Neural cell (in vitro differentiated cells): ENCODE data around the gene RIPOR2.

Experiments used
- EP300 ChIP-seq: fragments of 450-650 bp; conservative IDR thresholded peaks from 2 replicates; pipeline ENCODE4 v1.6.1; 2014; ENCODE audit warnings: antibody characterized with exemption, mild to moderate bottlenecking, moderate library complexity; ENCODE audit not compliant: poor library complexity, severe bottlenecking
- EZH2 ChIP-seq: fragments of 200-600, 300-800 bp; shearing (Covaris generic), sonication (generic); IDR thresholded peaks from 2 replicates; pipeline ENCODE4 v1.6.1; 2014; ENCODE audit warnings: antibody characterized with exemption, low read length, borderline replicate concordance, mild to moderate bottlenecking; ENCODE audit not compliant: insufficient read depth, poor library complexity, severe bottlenecking
- MXI1 ChIP-seq: fragments of 450-650 bp; conservative IDR thresholded peaks from 2 replicates; pipeline ENCODE4 v1.6.1; 2014; ENCODE audit warnings: antibody characterized with exemption, mild to moderate bottlenecking; ENCODE audit not compliant: poor library complexity, severe bottlenecking
- POLR2AphosphoS5 ChIP-seq: IDR thresholded peaks from 2 replicates; pipeline ENCODE4 v1.6.1; 2012
- RAD21 ChIP-seq: fragments of 450-650 bp; conservative IDR thresholded peaks from 2 replicates; pipeline ENCODE4 v1.6.1; 2014; ENCODE audit warnings: antibody characterized with exemption, mild to moderate bottlenecking, moderate library complexity
- SMC3 ChIP-seq: fragments of 450-650 bp; conservative IDR thresholded peaks from 2 replicates; pipeline ENCODE4 v1.6.1; 2014; ENCODE audit warnings: antibody characterized with exemption, mild to moderate bottlenecking, moderate library complexity; ENCODE audit not compliant: poor library complexity
- TAF1 ChIP-seq: IDR thresholded peaks from 2 replicates; pipeline ENCODE4 v1.6.1; 2012; ENCODE audit warnings: low read depth
- TF ChIP-seq, protein P1 (sequence below): fragments of 450-650 bp; IDR thresholded peaks from 2 replicates; pipeline ENCODE4 v1.5.1; 2014; ENCODE audit warnings: antibody characterized with exemption, mild to moderate bottlenecking, moderate library complexity; ENCODE audit not compliant: poor library complexity, severe bottlenecking
- TF ChIP-seq, protein P2 (sequence below): IDR thresholded peaks from 2 replicates; pipeline ENCODE4 v1.6.1; 2012; ENCODE audit warnings: borderline replicate concordance

DNA sequence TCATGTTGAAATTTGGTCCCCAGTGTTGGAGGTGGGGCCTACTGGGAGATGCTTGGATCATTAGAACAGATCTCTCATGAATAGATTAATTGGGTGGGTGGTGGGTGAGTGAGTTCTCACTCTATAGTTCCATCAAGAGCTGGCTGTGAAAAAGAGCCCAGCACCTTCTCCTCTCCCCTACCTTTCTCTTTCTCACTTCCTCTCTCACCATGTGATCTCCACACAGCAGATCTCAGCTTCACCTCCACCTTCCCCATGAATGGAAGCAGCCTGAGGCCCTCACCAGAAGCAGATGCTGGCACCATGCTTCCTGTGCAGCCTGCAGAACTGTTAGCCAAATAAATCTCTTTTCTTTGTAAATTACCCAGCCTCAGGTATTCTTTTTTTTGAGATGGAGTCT, 173.9 kb downstream of the RIPOR2 start:
- TF ChIP-seq EZH2 (no peak), TAF1 (no peak), EP300 (no peak), RAD21 (no peak), POLR2AphosphoS5 (no peak), MXI1 (no peak), SMC3 (no peak)
- TF ChIP-seq, protein P1, sequence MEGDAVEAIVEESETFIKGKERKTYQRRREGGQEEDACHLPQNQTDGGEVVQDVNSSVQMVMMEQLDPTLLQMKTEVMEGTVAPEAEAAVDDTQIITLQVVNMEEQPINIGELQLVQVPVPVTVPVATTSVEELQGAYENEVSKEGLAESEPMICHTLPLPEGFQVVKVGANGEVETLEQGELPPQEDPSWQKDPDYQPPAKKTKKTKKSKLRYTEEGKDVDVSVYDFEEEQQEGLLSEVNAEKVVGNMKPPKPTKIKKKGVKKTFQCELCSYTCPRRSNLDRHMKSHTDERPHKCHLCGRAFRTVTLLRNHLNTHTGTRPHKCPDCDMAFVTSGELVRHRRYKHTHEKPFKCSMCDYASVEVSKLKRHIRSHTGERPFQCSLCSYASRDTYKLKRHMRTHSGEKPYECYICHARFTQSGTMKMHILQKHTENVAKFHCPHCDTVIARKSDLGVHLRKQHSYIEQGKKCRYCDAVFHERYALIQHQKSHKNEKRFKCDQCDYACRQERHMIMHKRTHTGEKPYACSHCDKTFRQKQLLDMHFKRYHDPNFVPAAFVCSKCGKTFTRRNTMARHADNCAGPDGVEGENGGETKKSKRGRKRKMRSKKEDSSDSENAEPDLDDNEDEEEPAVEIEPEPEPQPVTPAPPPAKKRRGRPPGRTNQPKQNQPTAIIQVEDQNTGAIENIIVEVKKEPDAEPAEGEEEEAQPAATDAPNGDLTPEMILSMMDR = no peak
- TF ChIP-seq, protein P2, sequence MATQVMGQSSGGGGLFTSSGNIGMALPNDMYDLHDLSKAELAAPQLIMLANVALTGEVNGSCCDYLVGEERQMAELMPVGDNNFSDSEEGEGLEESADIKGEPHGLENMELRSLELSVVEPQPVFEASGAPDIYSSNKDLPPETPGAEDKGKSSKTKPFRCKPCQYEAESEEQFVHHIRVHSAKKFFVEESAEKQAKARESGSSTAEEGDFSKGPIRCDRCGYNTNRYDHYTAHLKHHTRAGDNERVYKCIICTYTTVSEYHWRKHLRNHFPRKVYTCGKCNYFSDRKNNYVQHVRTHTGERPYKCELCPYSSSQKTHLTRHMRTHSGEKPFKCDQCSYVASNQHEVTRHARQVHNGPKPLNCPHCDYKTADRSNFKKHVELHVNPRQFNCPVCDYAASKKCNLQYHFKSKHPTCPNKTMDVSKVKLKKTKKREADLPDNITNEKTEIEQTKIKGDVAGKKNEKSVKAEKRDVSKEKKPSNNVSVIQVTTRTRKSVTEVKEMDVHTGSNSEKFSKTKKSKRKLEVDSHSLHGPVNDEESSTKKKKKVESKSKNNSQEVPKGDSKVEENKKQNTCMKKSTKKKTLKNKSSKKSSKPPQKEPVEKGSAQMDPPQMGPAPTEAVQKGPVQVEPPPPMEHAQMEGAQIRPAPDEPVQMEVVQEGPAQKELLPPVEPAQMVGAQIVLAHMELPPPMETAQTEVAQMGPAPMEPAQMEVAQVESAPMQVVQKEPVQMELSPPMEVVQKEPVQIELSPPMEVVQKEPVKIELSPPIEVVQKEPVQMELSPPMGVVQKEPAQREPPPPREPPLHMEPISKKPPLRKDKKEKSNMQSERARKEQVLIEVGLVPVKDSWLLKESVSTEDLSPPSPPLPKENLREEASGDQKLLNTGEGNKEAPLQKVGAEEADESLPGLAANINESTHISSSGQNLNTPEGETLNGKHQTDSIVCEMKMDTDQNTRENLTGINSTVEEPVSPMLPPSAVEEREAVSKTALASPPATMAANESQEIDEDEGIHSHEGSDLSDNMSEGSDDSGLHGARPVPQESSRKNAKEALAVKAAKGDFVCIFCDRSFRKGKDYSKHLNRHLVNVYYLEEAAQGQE = no peak
